SU-DHL-6 (cell line): Measurements from ENCODE around the gene RPLP1.

ENCODE experiments used
- CTCF ChIP-seq: fragments of 200-600 bp; sonication (generic); IDR thresholded peaks from one replicate; pipeline ENCODE4 v1.5.1; 2017; ENCODE audit warnings: antibody characterized with exemption, mild to moderate bottlenecking, low read length, moderate library complexity; ENCODE audit not compliant: insufficient read depth, poor library complexity, severe bottlenecking
- EZH2phosphoT487 ChIP-seq: fragments of 200-600 bp; sonication (generic), shearing (Covaris generic); conservative IDR thresholded peaks from 2 replicates; pipeline ENCODE4 v1.6.1; 2018; ENCODE audit warnings: mild to moderate bottlenecking, antibody characterized with exemption, low read length, moderate library complexity, mixed read lengths

GRCh38 chr15:69414701-69415167 lies 37.9 kb upstream of the RPLP1 start:
- TF ChIP-seq CTCF (no peak), EZH2phosphoT487 (no peak)
